Bronchial epithelial cell (primary cell): ENCODE results near the gene ZBTB44. TPM values are rescaled to one million over a fixed set of nuclear protein-coding genes. Genes with fewer than 3 reads are reported as not detected.

Experiments used
- DNase-seq: peaks from one replicate; pipeline ENCODE4 v3.0.0-alpha.2; 2010; ENCODE audit warnings: low read depth
- FAIRE-seq: peaks from 2 replicates; lab custom pipeline; 2011; peaks lifted over from hg19 to GRCh38; lab: Jason Lieb, UNC
- H3K27me3 ChIP-seq: 2 replicates; pipeline ENCODE4 v1.5.1; 2011; ENCODE audit warnings: low read length; ENCODE audit not compliant: control insufficient read depth, insufficient read depth
- H3K36me3 ChIP-seq: 2 replicates; pipeline ENCODE4 v1.5.1; 2011; ENCODE audit warnings: low read length; ENCODE audit not compliant: control insufficient read depth, insufficient read depth
- H3K4me3 ChIP-seq: 2 replicates; pipeline ENCODE4 v1.5.1; 2011; ENCODE audit warnings: mild to moderate bottlenecking, low read depth, low read length, control low read depth
- total RNA-seq: library from RNA; depleted of rRNA; stranded (reverse); fragments of >200 nt; gene quantifications from 2 replicates; pipeline ENCODE4 v1.2.1, GENCODE V29; 2014
- TF ChIP-seq, protein P1 (sequence below): IDR thresholded peaks from 2 replicates; pipeline ENCODE4 v1.5.1; 2011; ENCODE audit warnings: mild to moderate bottlenecking, moderate library complexity, low read length, control low read depth, inconsistent platforms; ENCODE audit not compliant: insufficient read depth, severe bottlenecking

The ZBTB44 gene
- total RNA-seq, 1 donor from 2014 or later = 28.4 TPM

DNA sequence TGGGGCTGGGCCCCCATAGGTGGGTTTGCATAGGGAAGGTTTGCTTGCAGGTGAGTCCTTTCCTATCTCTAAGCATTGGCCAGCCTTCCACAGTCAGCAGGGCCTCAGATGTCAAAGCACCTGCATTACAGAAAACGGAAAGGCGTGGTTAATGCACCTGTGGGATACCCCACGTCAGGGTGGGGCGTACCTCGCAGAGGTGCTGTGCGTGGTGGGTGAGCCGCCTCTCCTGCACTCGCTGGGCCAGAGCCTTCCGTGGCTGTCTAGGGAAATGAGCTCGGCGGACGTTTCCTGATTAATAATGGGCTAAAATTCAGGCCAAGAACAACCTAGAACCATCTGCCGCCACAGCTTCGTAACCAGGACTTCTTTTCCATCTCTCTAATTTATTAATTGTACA lies 122.8 kb downstream of the ZBTB44 start:
- Histone ChIP-seq H3K4me3 (no peak overlapping the region), H3K36me3 (peaks cover 27% of the 10 kb centered on the region), H3K27me3 (no peaks in the 10 kb centered on the region)
- DNase-seq (no peak), FAIRE-seq (no peak)
- TF ChIP-seq, protein P1, sequence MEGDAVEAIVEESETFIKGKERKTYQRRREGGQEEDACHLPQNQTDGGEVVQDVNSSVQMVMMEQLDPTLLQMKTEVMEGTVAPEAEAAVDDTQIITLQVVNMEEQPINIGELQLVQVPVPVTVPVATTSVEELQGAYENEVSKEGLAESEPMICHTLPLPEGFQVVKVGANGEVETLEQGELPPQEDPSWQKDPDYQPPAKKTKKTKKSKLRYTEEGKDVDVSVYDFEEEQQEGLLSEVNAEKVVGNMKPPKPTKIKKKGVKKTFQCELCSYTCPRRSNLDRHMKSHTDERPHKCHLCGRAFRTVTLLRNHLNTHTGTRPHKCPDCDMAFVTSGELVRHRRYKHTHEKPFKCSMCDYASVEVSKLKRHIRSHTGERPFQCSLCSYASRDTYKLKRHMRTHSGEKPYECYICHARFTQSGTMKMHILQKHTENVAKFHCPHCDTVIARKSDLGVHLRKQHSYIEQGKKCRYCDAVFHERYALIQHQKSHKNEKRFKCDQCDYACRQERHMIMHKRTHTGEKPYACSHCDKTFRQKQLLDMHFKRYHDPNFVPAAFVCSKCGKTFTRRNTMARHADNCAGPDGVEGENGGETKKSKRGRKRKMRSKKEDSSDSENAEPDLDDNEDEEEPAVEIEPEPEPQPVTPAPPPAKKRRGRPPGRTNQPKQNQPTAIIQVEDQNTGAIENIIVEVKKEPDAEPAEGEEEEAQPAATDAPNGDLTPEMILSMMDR = no peak

DNA sequence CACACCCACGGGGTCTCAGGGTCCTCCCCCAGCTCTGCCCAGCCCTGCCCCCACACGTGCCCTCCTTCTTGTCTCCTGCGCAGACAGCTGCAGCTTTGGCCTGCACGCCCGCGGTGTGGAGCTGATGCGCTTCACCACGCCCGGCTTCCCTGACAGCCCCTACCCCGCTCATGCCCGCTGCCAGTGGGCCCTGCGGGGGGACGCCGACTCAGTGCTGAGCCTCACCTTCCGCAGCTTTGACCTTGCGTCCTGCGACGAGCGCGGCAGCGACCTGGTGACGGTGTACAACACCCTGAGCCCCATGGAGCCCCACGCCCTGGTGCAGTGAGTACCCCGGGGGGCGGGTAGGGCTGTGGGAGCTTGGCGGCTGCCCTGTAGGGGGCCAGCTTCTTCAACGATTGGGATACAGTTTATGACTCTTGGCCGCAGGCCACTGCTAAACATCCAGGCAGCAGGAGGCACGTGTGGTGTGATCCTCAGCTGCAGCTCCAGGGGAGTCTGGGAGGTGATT lies 124.3 kb downstream of the ZBTB44 start:
- no peak overlapping the region for H3K4me3 ChIP-seq
- H3K36me3 ChIP-seq = peaks cover 27% of the 10 kb centered on the region
- FAIRE-seq = no peak

DNA sequence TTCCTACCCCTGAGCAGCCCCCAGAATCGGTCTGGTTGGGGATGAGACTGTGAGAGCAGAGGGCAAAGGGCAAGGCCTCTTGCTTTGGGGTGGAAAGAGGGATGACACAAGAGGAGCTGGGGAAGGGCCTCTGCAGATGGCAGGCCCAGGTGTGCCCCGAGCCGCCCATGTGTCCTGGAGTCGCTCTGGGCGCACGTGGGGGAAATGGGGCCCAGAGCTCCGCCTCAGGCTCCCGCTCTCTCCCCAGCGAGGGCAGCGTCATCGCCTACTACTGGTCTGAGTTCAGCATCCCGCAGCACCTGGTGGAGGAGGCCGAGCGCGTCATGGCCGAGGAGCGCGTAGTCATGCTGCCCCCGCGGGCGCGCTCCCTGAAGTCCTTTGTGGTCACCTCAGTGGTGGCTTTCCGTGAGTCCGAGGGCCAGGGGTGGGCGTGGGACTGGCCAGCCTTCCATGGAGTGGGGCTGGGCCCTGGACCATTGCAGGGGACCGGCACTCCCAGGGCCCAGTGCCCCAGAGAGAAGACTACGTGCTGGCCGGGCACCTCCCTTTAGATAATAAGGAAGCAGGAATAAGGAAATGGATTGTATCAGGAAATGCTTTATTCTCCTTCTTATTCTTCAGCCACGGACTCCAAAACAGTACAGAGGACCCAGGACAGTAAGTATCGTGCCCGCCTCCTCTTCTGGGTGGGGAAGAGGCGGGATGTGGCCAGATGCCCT lies 125.1 kb downstream of the ZBTB44 start:
- Histone ChIP-seq H3K36me3 (peaks cover 25% of the 10 kb centered on the region), H3K4me3 (no peak overlapping the region), H3K27me3 (no peaks in the 10 kb centered on the region)
- TF ChIP-seq, protein P1 = no peak
- DNase-seq (no peak), FAIRE-seq (no peak)

More for the DNA sequence above, 124.3 kb downstream of the ZBTB44 start:
- TF ChIP-seq, protein P1 = no peak
- H3K27me3 ChIP-seq = no peaks in the 10 kb centered on the region
- no peak for DNase-seq

DNA sequence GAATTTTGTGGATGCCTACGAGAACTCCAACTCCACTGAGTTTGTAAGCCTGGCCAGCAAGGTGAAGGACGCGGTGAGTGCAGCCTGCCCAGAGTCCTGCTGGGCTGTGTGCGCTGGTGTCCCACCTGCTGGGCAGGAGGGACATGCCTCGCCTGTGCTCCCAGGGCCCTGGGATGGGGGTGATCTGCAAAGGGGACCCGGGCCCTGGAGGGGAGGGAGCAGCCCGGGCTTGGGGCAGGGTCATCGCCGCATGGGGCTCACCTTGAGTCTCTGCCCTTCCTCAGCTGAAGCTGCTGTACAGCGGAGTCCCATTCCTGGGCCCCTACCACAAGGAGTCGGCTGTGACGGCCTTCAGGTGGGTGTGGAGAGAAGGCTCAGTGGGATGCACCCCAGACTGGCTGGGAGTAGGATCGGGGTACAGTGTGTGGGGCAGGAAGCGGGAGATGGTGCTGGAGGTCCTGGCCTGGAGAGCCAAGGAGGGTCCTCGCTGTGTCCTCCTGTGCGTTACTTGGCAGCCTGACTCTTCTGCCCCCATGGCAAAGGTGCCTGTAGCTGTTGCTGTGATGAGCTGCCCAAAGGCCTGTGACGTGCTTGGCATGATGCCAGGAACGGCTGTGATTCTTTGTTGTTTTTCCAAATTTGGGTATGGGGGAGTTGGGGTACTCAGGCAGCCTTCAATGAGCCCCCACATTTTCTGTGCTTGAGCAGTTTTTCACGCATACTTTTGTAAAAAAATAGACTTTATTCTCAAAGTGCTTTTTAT lies 126.0 kb downstream of the ZBTB44 start:
- TF ChIP-seq, protein P1 = no peak
- FAIRE-seq (no peak), DNase-seq (no peak)
- Histone ChIP-seq H3K27me3 (no peaks in the 10 kb centered on the region), H3K4me3 (no peak overlapping the region), H3K36me3 (peaks cover 18% of the 10 kb centered on the region)

DNA sequence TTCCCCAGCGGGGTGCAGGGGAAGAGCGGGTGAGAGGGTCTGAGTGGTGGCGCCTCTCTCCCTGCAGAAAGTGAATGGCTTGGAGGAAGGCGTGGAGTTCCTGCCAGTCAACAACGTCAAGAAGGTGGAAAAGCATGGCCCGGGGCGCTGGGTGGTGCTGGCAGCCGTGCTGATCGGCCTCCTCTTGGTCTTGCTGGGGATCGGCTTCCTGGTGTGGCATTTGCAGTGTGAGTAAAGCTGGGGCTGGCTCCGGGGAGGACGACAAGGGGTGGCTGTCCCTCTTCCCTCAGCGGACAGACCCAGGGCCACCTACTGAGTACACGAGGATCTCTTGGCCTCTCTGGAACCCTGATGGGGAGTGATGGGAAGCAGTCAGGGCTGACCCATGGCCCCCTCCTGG lies 126.7 kb downstream of the ZBTB44 start:
- no peak for DNase-seq
- FAIRE-seq = no peak
- no peaks in the 10 kb centered on the region for H3K27me3 ChIP-seq
- H3K4me3 ChIP-seq = no peak overlapping the region
- TF ChIP-seq, protein P1 = no peak
- H3K36me3 ChIP-seq = peaks cover 20% of the 10 kb centered on the region
